Nephron (organoid): ENCODE measurements around the gene WDR12.
A peak's percentile ranks its signal among the peaks of the same experiment; 100 is the strongest.

Experiments
- H3K27ac Mint-ChIP-seq, 3 experiments: 2 replicates each; pipeline ENCODE4 v1.8.0; 2020; ENCODE audit warnings: mixed read lengths in 3 of 3, mild to moderate bottlenecking in 2 of 3, moderate library complexity in 1 of 3
- H3K27me3 Mint-ChIP-seq: 2 replicates; pipeline ENCODE4 v1.8.0; 2021; ENCODE audit warnings: low read depth, mild to moderate bottlenecking, moderate library complexity, mixed read lengths
- H3K36me3 Mint-ChIP-seq: 2 replicates; pipeline ENCODE4 v1.8.0; 2020; ENCODE audit warnings: low read depth, mixed read lengths
- H3K4me1 Mint-ChIP-seq: 2 replicates; pipeline ENCODE4 v1.8.0; 2020; ENCODE audit warnings: mixed read lengths
- H3K4me3 Mint-ChIP-seq, 3 experiments: 2 replicates each; pipeline ENCODE4 v1.8.0; 2020; ENCODE audit warnings: mild to moderate bottlenecking in 3 of 3, mixed read lengths in 3 of 3, moderate library complexity in 2 of 3
- H3K9me3 Mint-ChIP-seq: 2 replicates; pipeline ENCODE4 v1.8.0; 2020; ENCODE audit warnings: mixed read lengths
- CTCF ChIP-seq, 3 experiments: fragments of 200-600 bp; sonication (generic); IDR thresholded peaks; one replicate each; pipeline ENCODE4 v1.5.0; 2021; ENCODE audit warnings: antibody characterized with exemption in 3 of 3; ENCODE audit not compliant: unreplicated experiment in 3 of 3

WDR12 gene

GRCh38 chr2:202848813-202849212 lies 62.7 kb downstream of the WDR12 start:
- H3K4me1 Mint-ChIP-seq, result no peaks in the 10 kb centered on the region
- H3K27ac Mint-ChIP-seq, result peak overlapping the region in 1 of 3 experiments; percentile 21
- H3K4me3 Mint-ChIP-seq, result no peak overlapping the region
- H3K36me3 Mint-ChIP-seq, result peaks cover 15% of the 10 kb centered on the region
- H3K27me3 Mint-ChIP-seq, result no peaks in the 10 kb centered on the region
- H3K9me3 Mint-ChIP-seq, result peaks cover 14% of the 10 kb centered on the region
- TF ChIP-seq CTCF (IDR thresholded peaks at IDR 0.05; ENCODE audit: unreplicated experiment in 3 of 3), result no peak

- Mint-ChIP-seq H3K27me3 (no peaks in the 10 kb centered on the region), H3K4me3 (no peak overlapping the region), H3K27ac (no peak overlapping the region), H3K36me3 (peaks cover 23% of the 10 kb centered on the region), H3K9me3 (peaks cover 13% of the 10 kb centered on the region), H3K4me1 (no peaks in the 10 kb centered on the region)
- TF ChIP-seq CTCF (IDR thresholded peaks at IDR 0.05; ENCODE audit: unreplicated experiment in 3 of 3), result no peak
Observed at GRCh38 chr2:202847693-202848524, 63.6 kb downstream of the WDR12 start.

GRCh38 chr2:202844656-202845055 lies 66.8 kb downstream of the WDR12 start:
- Mint-ChIP-seq H3K27me3 (no peaks in the 10 kb centered on the region), H3K36me3 (peaks cover 19% of the 10 kb centered on the region), H3K4me3 (no peak overlapping the region), H3K4me1 (no peaks in the 10 kb centered on the region), H3K27ac (peak overlapping the region in 1 of 3 experiments; percentile 5), H3K9me3 (peaks cover 10% of the 10 kb centered on the region)
- no peak for TF ChIP-seq CTCF (IDR thresholded peaks at IDR 0.05; ENCODE audit: unreplicated experiment in 3 of 3)

GRCh38 chr2:202842690-202843089 lies 68.8 kb downstream of the WDR12 start:
- Mint-ChIP-seq H3K4me3 (no peak overlapping the region), H3K9me3 (peaks cover 10% of the 10 kb centered on the region), H3K27me3 (no peaks in the 10 kb centered on the region), H3K36me3 (peaks cover 19% of the 10 kb centered on the region), H3K4me1 (no peaks in the 10 kb centered on the region), H3K27ac (no peak overlapping the region)
- no peak for TF ChIP-seq CTCF (IDR thresholded peaks at IDR 0.05; ENCODE audit: unreplicated experiment in 3 of 3)

- Mint-ChIP-seq H3K27ac (no peak overlapping the region), H3K4me3 (no peak overlapping the region), H3K36me3 (peaks cover 19% of the 10 kb centered on the region), H3K9me3 (peaks cover 10% of the 10 kb centered on the region), H3K4me1 (no peaks in the 10 kb centered on the region), H3K27me3 (no peaks in the 10 kb centered on the region)
- no peak for TF ChIP-seq CTCF (IDR thresholded peaks at IDR 0.05; ENCODE audit: unreplicated experiment in 3 of 3)
Observed at GRCh38 chr2:202841090-202841867, 70.2 kb downstream of the WDR12 start.
